Measurements from ENCODE around the gene ZBTB45.
"Not testable (repeated sequence)": the region's sequence is repeated elsewhere in the genome, so short reads cannot be mapped to it uniquely, and the experiment has no call there.

ZBTB45 gene

DNA sequence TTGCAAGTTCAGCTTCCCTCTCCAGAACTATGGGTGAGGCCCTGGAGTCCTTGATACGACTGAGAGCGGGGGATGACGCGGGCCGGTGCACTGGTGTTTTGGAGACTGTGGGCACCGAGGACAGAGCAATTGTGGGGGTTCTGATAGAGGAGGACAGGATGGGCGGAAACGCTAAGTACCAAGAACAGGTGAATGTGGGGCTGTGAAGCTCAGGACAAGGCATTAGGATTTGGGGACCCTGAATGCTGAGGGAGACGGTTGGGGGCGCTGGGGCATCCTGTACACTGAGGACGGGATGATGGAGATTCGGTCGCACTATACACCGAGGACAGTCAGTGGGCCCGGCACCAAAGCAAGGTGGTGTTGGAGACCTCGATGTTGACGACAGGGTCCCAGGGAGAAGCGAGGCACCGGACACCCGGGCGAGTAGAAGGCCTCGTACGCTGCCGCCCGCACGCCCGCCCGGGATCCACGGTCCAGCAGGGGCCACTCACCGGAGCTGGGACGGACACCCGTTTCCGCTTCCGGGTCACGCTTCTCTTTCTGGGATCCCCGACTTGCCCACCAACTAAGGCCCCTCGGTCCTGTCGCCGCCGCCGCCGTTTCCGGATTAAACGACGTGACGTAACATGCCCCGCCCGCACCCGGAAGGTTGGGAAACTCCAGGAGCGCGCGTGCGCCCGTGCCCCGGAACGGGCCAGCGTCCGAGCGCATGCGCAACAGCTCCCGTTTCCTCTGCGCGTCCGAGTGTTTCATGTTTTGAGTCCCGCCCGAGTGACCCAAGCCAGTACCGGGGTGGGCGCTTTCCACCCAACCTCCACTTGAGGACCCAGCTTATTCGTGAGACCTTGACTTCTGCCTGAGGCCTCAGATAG, 35.1 kb upstream of the ZBTB45 start, which contains the start of gene CHMP2A:
TSS of gene CHMP2A (minus strand) at position 612 of the 875 bp plus-strand sequence. CDS start 893 bp downstream, outside the sequence.
- no peak for DNase-seq

GRCh38 chr19:58553799-58554493, 34.3 kb upstream of the ZBTB45 start:
- no peak for DNase-seq

GRCh38 chr19:58552655-58553054, 33.0 kb upstream of the ZBTB45 start:
- no peak for DNase-seq

GRCh38 chr19:58551577-58552471, 32.2 kb upstream of the ZBTB45 start:
- DNase-seq = no peak

- no peak for DNase-seq
These were observed 31.5 kb upstream of the ZBTB45 start for GRCh38 chr19:58551123-58551497.

DNA sequence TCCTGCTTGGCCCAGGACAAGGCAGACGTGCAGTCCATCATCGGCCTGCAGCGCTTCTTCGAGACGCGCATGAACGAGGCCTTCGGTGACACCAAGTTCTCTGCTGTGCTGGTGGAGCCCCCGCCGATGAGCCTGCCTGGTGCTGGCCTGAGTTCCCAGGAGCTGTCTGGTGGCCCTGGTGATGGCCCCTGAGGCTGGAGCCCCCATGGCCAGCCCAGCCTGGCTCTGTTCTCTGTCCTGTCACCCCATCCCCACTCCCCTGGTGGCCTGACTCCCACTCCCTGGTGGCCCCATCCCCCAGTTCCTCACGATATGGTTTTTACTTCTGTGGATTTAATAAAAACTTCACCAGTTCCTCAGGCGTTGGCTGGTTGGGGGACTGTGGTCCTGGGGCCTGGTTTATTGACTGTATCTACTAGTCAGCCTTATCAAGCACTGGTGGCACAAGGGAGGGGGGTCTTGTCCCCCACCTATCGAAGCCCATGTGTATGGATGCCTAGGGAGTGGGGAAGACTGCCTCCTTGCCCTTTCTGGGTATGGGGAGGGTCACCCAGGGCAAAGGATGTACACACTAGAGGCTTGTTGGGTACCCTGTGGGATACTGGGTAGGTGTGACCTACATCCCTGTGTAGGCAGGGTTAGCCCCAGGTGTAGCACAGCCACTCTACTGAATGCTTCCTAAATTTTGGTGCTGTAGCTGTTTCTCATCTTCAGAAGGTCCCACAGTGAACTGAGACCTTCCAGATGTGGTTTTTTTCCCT, 30.9 kb upstream of the ZBTB45 start:
- DNase-seq = no peak

DNA sequence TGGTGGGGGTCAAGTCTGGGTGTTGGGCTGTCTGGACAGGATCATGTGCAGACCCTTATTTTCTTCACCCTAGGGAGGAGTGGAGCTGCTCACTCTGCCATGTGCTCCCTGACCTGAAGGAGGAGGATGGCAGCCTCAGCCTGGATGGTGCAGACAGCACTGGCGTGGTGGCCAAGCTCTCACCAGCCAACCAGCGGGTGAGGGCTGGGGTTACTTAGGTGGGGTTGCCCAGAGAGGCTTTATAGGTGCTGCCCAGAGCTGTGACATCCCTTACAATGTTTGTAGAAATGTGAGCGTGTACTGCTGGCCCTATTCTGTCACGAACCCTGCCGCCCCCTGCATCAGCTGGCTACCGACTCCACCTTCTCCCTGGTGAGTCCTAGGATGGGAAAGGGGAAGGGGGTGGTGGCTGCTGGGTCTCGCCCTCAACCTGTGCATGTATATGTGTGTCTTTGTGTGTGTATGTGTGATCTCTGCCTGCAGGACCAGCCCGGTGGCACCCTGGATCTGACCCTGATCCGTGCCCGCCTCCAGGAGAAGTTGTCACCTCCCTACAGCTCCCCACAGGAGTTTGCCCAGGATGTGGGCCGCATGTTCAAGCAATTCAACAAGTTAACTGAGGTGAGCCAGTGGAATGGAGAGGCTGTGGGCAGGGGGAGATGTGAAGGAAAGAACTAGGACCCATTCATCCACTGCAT, 30.2 kb upstream of the ZBTB45 start:
- DNase-seq = no peak

GRCh38 chr19:58548859-58549663, 29.5 kb upstream of the ZBTB45 start:
- DNase-seq = no peak

DNA sequence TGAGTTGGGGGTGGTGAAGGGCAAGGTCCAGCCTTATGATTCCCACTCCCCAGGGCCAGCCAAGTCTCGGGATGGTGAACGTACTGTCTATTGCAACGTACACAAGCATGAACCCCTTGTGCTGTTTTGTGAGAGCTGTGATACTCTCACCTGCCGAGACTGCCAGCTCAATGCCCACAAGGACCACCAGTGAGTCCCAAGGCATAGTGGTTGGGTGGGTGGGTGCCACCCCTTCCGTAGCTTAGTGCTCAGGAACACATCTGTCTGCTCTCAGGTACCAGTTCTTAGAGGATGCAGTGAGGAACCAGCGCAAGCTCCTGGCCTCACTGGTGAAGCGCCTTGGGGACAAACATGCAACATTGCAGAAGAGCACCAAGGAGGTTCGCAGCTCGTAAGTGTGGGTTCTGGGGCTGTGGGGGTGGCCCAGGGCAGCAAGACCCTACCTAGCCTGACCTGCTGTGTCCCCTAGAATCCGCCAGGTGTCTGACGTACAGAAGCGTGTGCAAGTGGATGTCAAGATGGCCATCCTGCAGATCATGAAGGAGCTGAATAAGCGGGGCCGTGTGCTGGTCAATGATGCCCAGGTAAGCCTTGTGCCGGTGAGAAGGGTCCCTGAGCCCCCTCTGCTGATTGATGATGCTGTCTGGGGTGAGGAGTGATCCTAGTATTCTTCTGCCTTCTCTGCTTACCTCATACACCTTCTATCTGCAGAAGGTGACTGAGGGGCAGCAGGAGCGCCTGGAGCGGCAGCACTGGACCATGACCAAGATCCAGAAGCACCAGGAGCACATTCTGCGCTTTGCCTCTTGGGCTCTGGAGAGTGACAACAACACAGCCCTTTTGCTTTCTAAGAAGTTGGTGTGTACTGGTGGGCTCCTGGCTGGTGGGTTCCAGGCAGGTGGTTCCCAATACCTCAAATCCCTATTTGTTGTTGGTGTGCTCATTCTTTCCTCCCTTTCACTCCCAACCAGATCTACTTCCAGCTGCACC, 28.0 kb upstream of the ZBTB45 start:
- no peak for DNase-seq

DNA sequence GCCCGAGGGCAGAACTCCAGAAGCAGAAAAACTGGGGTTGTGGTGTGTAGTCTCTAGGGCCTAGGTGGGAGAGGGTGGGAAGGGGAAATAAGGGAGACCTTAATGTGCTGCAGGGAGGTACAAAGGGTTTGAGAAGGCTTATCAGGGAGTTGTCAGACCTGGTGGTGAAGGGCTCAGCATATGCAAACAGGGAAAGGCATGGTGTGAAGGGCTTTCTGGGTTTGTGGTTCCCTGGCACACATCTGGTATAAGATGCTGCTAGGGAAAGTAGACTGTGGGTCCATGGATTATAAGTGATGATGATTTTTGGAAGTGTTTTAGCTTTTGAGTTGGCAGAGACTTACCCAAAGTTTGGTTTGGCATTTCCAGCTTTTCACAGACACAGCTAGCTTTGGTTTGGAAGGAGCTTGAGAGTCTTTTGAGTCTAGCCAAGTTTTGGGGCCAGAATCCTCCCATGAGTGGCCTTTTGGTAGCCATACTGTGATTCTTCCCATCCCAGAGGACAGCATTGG, 26.5 kb upstream of the ZBTB45 start:
- no peak for DNase-seq

GRCh38 chr19:58545286-58546018, 25.8 kb upstream of the ZBTB45 start:
- no peak for DNase-seq

GRCh38 chr19:58544591-58545285, 25.1 kb upstream of the ZBTB45 start:
- no peak for DNase-seq

- DNase-seq = no peak
These were observed 24.4 kb upstream of the ZBTB45 start, which contains the start of gene TRIM28 for GRCh38 chr19:58543826-58544590. Gene TRIM28 (plus strand): TSS chr19:58544064. CDS start chr19:58544758, 694 bp downstream.

DNA sequence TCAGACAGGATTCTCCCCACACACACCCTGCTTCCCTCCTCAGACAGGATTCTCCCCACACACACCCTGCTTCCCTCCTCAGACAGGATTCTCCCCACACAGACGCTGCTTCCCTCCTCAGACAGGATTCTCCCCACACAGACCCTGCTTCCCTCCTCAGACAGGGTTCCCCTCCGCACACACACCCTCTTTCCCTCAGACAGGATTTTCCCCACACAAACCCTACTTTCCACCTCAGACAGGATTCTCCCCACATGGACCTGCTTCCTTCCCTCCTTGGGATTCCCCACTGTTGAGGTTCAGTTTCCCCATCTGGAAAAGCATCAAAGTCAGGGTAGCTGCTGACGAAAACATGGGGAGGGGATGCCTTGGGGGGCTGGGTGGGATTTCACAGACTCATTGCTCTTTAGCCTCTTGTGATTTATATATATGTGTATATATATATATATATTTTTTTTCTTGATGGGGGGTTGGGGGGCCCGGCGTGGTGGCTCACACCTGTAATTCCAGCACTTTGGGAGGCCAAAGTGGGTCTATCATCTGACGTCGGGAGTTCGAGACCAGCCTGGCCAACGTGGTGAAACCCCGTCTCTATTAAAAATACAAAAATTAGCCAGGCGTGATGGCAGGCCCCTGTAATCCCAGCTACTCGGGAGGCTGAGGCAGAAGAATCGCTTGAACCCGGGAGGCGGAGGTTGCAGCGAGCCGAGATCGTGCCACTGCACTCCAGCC, 23.2 kb upstream of the ZBTB45 start:
- not testable (repeated sequence) for DNase-seq

GRCh38 chr19:58539169-58539559, 19.6 kb upstream of the ZBTB45 start:
- not testable (repeated sequence) for DNase-seq
